ENCODE measurements around the gene CFAP97D2.
"Not testable (repeated sequence)": the region's sequence is repeated elsewhere in the genome, so short reads cannot be mapped to it uniquely, and the experiment has no call there.

CFAP97D2 gene

GRCh38 chr13:114143806-114144605 is 35.1 kb upstream of the CFAP97D2 start:
- no peak for DNase-seq (ENCODE audit: low read depth)

GRCh38 chr13:114144606-114145244 is 34.3 kb upstream of the CFAP97D2 start:
- no peak for DNase-seq (ENCODE audit: low read depth)

GRCh38 chr13:114145256-114145655 is 33.8 kb upstream of the CFAP97D2 start:
- no peak for DNase-seq (ENCODE audit: low read depth)

GRCh38 chr13:114145722-114146121 is 33.3 kb upstream of the CFAP97D2 start:
- no peak for DNase-seq (ENCODE audit: low read depth)

- no peak for DNase-seq (ENCODE audit: low read depth)
Measured at GRCh38 chr13:114146173-114146572, 32.9 kb upstream of the CFAP97D2 start.

- DNase-seq (ENCODE audit: low read depth), result no peak
Measured at GRCh38 chr13:114146629-114147028, 32.4 kb upstream of the CFAP97D2 start.

GRCh38 chr13:114147803-114148520 is 31.1 kb upstream of the CFAP97D2 start:
- no peak for DNase-seq (ENCODE audit: low read depth)

- DNase-seq (ENCODE audit: low read depth), result peak; percentile 80
Measured at GRCh38 chr13:114148521-114148855, 30.6 kb upstream of the CFAP97D2 start.

- DNase-seq (ENCODE audit: low read depth), result not testable (repeated sequence)
Measured at GRCh38 chr13:114148886-114149285, 30.2 kb upstream of the CFAP97D2 start.

GRCh38 chr13:114149774-114150740 is 29.0 kb upstream of the CFAP97D2 start:
- no peak for DNase-seq (ENCODE audit: low read depth)

GRCh38 chr13:114151031-114151430 is 28.0 kb upstream of the CFAP97D2 start:
- DNase-seq (ENCODE audit: low read depth), result no peak

GRCh38 chr13:114151565-114152284 is 27.3 kb upstream of the CFAP97D2 start:
- no peak for DNase-seq (ENCODE audit: low read depth)

GRCh38 chr13:114152285-114152645 is 26.8 kb upstream of the CFAP97D2 start:
- no peak for DNase-seq (ENCODE audit: low read depth)

GRCh38 chr13:114152831-114153371 is 26.2 kb upstream of the CFAP97D2 start:
- DNase-seq (ENCODE audit: low read depth), result no peak

- no peak for DNase-seq (ENCODE audit: low read depth)
Measured at GRCh38 chr13:114153485-114154080, 25.5 kb upstream of the CFAP97D2 start.

GRCh38 chr13:114154476-114154875 is 24.6 kb upstream of the CFAP97D2 start:
- DNase-seq (ENCODE audit: low read depth), result no peak

- no peak for DNase-seq (ENCODE audit: low read depth)
Measured at GRCh38 chr13:114155320-114155719, 23.7 kb upstream of the CFAP97D2 start.

GRCh38 chr13:114155926-114156883 is 22.9 kb upstream of the CFAP97D2 start:
- DNase-seq (ENCODE audit: low read depth), result no peak

GRCh38 chr13:114157869-114158495 is 21.1 kb upstream of the CFAP97D2 start:
- no peak for DNase-seq (ENCODE audit: low read depth)
